HepG2 (cell line): ENCODE results near the gene SLC19A1. TPM values are rescaled to one million over a fixed set of nuclear protein-coding genes. Genes with fewer than 3 reads are reported as not detected.
"Not testable (repeated sequence)": the region's sequence is repeated elsewhere in the genome, so short reads cannot be mapped to it uniquely, and the experiment has no call there.

Source experiments
- ATAC-seq: fragments of 200-7000 bp; cut with Tn5 transposase; 3 replicates; pipeline ENCODE4 v1.9.1; 2020; ENCODE audit warnings: mild to moderate bottlenecking, moderate library complexity
- BruUV-seq: library from RNA; stranded (reverse); fragments of 400-500 nt; replicated peaks from 2 replicates; lab custom pipeline; 2021; lab: Mats Ljungman, UMichigan
- CTCF ChIA-PET: fragments of 300-600 bp; formaldehyde crosslinking; extraction: SDS; loops from one replicate; lab custom pipeline; 2021; ENCODE audit warnings: low total read pairs, inconsistent platforms, low intra/inter-chr PET ratio; lab: Yijun Ruan, JAX
- POLR2A ChIA-PET: fragments of 350-600 bp; sonication (Branson Sonifier 250); formaldehyde crosslinking; loops from one replicate; lab custom pipeline; 2020; ENCODE audit warnings: antibody characterized with exemption, inconsistent platforms; lab: Yijun Ruan, JAX
- DNase-seq: peaks from one replicate; pipeline ENCODE4 v3.0.0-alpha.2; 2015; ENCODE audit warnings: low spot score
- FAIRE-seq: peaks from 3 replicates; lab custom pipeline; 2011; peaks lifted over from hg19 to GRCh38; lab: Jason Lieb, UNC
- H2AFZ ChIP-seq: one replicate; pipeline ENCODE4 v1.6.1; 2011; ENCODE audit warnings: low read length, inconsistent platforms
- H3K27ac ChIP-seq: fragments of 300-600 bp; 3 replicates; pipeline ENCODE4 v1.8.0; 2011; ENCODE audit warnings: mixed run types, mild to moderate bottlenecking, mixed read lengths, low read length, inconsistent platforms; ENCODE audit not compliant: insufficient read depth; ENCODE audit errors: extremely low read length
- H3K27me3 ChIP-seq, 2 experiments: fragments of 200-600 bp in 1 of 2; 2 replicates in 1 of 2; 3 replicates in 1 of 2; pipeline versions ENCODE4 v1.6.0 to v1.8.0; 2011; ENCODE audit warnings: low read length in 2 of 2, mild to moderate bottlenecking in 2 of 2, moderate library complexity in 2 of 2, inconsistent platforms in 1 of 2; ENCODE audit not compliant: insufficient read depth in 2 of 2, control insufficient read depth in 1 of 2
- H3K36me3 ChIP-seq, 2 experiments: fragments of 200-600 bp in 1 of 2; replicated peaks in 1 of 2; 2 replicates in 1 of 2; 3 replicates in 1 of 2; pipeline versions ENCODE4 v1.5.1 to v1.8.0; 2011; ENCODE audit warnings: low read length in 2 of 2, inconsistent platforms in 1 of 2; ENCODE audit not compliant: insufficient read depth in 2 of 2, control insufficient read depth in 1 of 2
- H3K4me1 ChIP-seq: 2 replicates; pipeline ENCODE4 v1.5.1; 2012; ENCODE audit warnings: low read length, inconsistent platforms; ENCODE audit not compliant: insufficient read depth
- H3K4me2 ChIP-seq: 2 replicates; pipeline ENCODE4 v1.6.0; 2011; ENCODE audit warnings: low read depth, low read length, inconsistent platforms
- H3K4me3 ChIP-seq, 3 experiments: fragments of 200-600 bp in 1 of 3; sonication (generic), shearing (Covaris generic) in 1 of 3; replicated peaks in 1 of 3; 2 replicates each; pipeline ENCODE4 v1.5.1; 2011 to 2016; ENCODE audit warnings: low read length in 3 of 3, inconsistent platforms in 2 of 3, low read depth in 2 of 3, mild to moderate bottlenecking in 2 of 3, control low read depth in 1 of 3, mixed read lengths in 1 of 3; ENCODE audit not compliant: insufficient read depth in 1 of 3
- H3K79me2 ChIP-seq: one replicate; pipeline ENCODE4 v1.6.1; 2011; ENCODE audit warnings: low read length, inconsistent platforms; ENCODE audit not compliant: insufficient read depth
- H3K9ac ChIP-seq: 2 replicates; pipeline ENCODE4 v1.6.0; 2011; ENCODE audit warnings: mild to moderate bottlenecking, low read depth, low read length, inconsistent platforms; ENCODE audit not compliant: insufficient read depth
- H3K9me3 ChIP-seq: 2 replicates; pipeline ENCODE4 v1.5.1; 2012; ENCODE audit warnings: mild to moderate bottlenecking, low read length
- H4K20me1 ChIP-seq: 2 replicates; pipeline ENCODE4 v1.6.0; 2011; ENCODE audit warnings: inconsistent platforms, mild to moderate bottlenecking, low read length, moderate library complexity; ENCODE audit not compliant: insufficient read depth
- RBFOX2 ChIP-seq: fragments of 200-400 bp; formaldehyde crosslinking; IDR thresholded peaks from 2 replicates; pipeline ENCODE4 v1.6.1; 2017; ENCODE audit warnings: low read depth, mild to moderate bottlenecking, low read length
- ZBTB38 ChIP-seq: sonication (generic); formaldehyde crosslinking; IDR thresholded peaks from 2 replicates; pipeline ENCODE4 v1.5.1; 2020; ENCODE audit warnings: mild to moderate bottlenecking, missing genetic modification reagents
- ZNF891 ChIP-seq: sonication (generic); formaldehyde crosslinking; IDR thresholded peaks from 2 replicates; pipeline ENCODE4 v1.5.0; 2020; ENCODE audit warnings: mild to moderate bottlenecking, missing genetic modification reagents
- WGBS: methylation state at CpG from one replicate; pipeline ENCODE4 v1.1.6; 2017; ENCODE audit warnings: low lambda C conversion rate; 5-methylcytosine and 5-hydroxymethylcytosine counted together
- in situ Hi-C: cut with HindIII; loops from 2 replicates; pipeline ENCODE4 v1.10.0; 2017; ENCODE audit warnings: low pct_unique_long_range_greater_than_20kb; ENCODE audit not compliant: extremely low pct_ligation_motif_present
- intact Hi-C: fragments of 100-400 bp; cut with micrococcal nuclease; formaldehyde crosslinking; loops from one replicate; pipeline ENCODE4 v1.10.0; 2022; ENCODE audit not compliant: unreplicated experiment
- polyA plus RNA-seq, 8 experiments: library from polyadenylated mRNA; depleted of rRNA in 3 of 8; stranded (reverse) in 7 of 8; unstranded in 1 of 8; fragments of >200 nt; fragmentation: Illumina TruSeq in 4 of 8; extraction: Trizol in 4 of 8; gene quantifications; 2 replicates each; pipeline versions ENCODE4 v1.2.1 to v1.2.3, GENCODE V29; 2011 to 2016; ENCODE audit warnings: low read depth in 4 of 8, missing spikeins in 1 of 8, mixed read lengths in 1 of 8; ENCODE audit not compliant: insufficient read depth in 1 of 8
- total RNA-seq, 5 experiments: library from RNA; depleted of rRNA; stranded (reverse); fragments of >200 nt; fragmentation: Illumina TruSeq; extraction: Trizol; gene quantifications; 2 replicates each; pipeline ENCODE4 v1.2.3, GENCODE V29; 2016; ENCODE audit warnings: low read depth in 1 of 5

The SLC19A1 gene
- total and polyA plus RNA-seq, 2 of the 13 experiments (the other 11 are each of a cell fraction or from before 2014, with no cell fraction given) = 21.8 to 23.0 TPM

- in situ Hi-C loops (no loop called here), intact Hi-C loops (no loop called here)
- Histone ChIP-seq H3K4me1 (peaks cover 32% of the 10 kb centered on the region), H3K27ac (no peak overlapping the region), H3K36me3 (peaks cover 15 to 40% of the 10 kb centered on the region in 2 experiments), H3K4me3 (no peak overlapping the region), H3K79me2 (no peaks in the 10 kb centered on the region), H3K27me3 (no peaks in the 10 kb centered on the region), H3K9ac (no peak overlapping the region), H2AFZ (no peak overlapping the region), H3K9me3 (no peaks in the 10 kb centered on the region), H3K4me2 (no peak overlapping the region), H4K20me1 (no peaks in the 10 kb centered on the region)
- FAIRE-seq = no peak
- WGBS = 98% methylated on average over 52 of the region's 76 CpGs
- BruUV-seq = no TSS peak
- ChIA-PET POLR2A (no interaction called here), CTCF (no interaction called here)
- ATAC-seq = no peak
- TF ChIP-seq ZBTB38 = peak; percentile 86
- peak; percentile 49 for TF ChIP-seq RBFOX2
- no peak for TF ChIP-seq ZNF891 (CRISPR knock-in tag)
- DNase-seq = no peak
Measured at GRCh38 chr21:45531393-45532215, 10.6 kb downstream of the SLC19A1 start.

- H3K9me3 ChIP-seq, CTCF ChIA-PET, H3K4me3 ChIP-seq, in situ Hi-C loops, DNase-seq, intact Hi-C loops, ATAC-seq, H3K4me2 ChIP-seq, FAIRE-seq, H3K27me3 ChIP-seq, H4K20me1 ChIP-seq, BruUV-seq, H2AFZ ChIP-seq, H3K9ac ChIP-seq, POLR2A ChIA-PET, H3K27ac ChIP-seq, H3K79me2 ChIP-seq: not testable (repeated sequence)
- Histone ChIP-seq H3K4me1 (peaks cover 38% of the 10 kb centered on the region), H3K36me3 (peaks cover 15 to 35% of the 10 kb centered on the region in 2 experiments)
- 98% methylated on average over 17 of the region's 17 CpGs for WGBS
Measured at GRCh38 chr21:45531114-45531392, 11.2 kb downstream of the SLC19A1 start.
